Activated CD4-positive, CD25-positive, alpha-beta regulatory T cell treated with anti-CD3 and anti-CD28 coated beads, Interleukin-2, amount 50 U/mL, for 72 hours (primary cell): ENCODE results near the gene ARMC12.
A peak's percentile ranks its signal among the peaks of the same experiment; 100 is the strongest.
"Not testable (repeated sequence)": the region's sequence is repeated elsewhere in the genome, so short reads cannot be mapped to it uniquely, and the experiment has no call there.

Source experiments
- DNase-seq: peaks from one replicate; pipeline ENCODE4 v3.0.0; 2021

Gene ARMC12

GRCh38 chr6:35719404-35719829 is 17.4 kb upstream of the ARMC12 start:
- no peak for DNase-seq

- no peak for DNase-seq
Observed at GRCh38 chr6:35719830-35720733, 16.8 kb upstream of the ARMC12 start.

- no peak for DNase-seq
Observed at GRCh38 chr6:35722121-35722761, 14.6 kb upstream of the ARMC12 start.

- DNase-seq, result no peak
Observed at GRCh38 chr6:35723587-35723986, 13.2 kb upstream of the ARMC12 start.

GRCh38 chr6:35724059-35724458 is 12.8 kb upstream of the ARMC12 start:
- no peak for DNase-seq

GRCh38 chr6:35724471-35724870 is 12.4 kb upstream of the ARMC12 start:
- DNase-seq, result no peak

GRCh38 chr6:35725081-35725708 is 11.6 kb upstream of the ARMC12 start:
- no peak for DNase-seq

- DNase-seq, result no peak
Observed at GRCh38 chr6:35725721-35726438, 11.0 kb upstream of the ARMC12 start.

- no peak for DNase-seq
Observed at GRCh38 chr6:35727231-35727934, 9.4 kb upstream of the ARMC12 start.

GRCh38 chr6:35727935-35728682 is 8.7 kb upstream of the ARMC12 start:
- DNase-seq, result peak; percentile 74

GRCh38 chr6:35728683-35729678 is 7.9 kb upstream of the ARMC12 start:
- no peak for DNase-seq

- no peak for DNase-seq
Observed at GRCh38 chr6:35729722-35730121, 7.1 kb upstream of the ARMC12 start.

- no peak for DNase-seq
Observed at GRCh38 chr6:35730745-35731413, 6.0 kb upstream of the ARMC12 start.

- DNase-seq, result peak; percentile 78
Observed at GRCh38 chr6:35731414-35731735, 5.5 kb upstream of the ARMC12 start.

- DNase-seq, result peak; percentile 91
Observed at GRCh38 chr6:35731736-35732532, 4.9 kb upstream of the ARMC12 start.

GRCh38 chr6:35733633-35734032 is 3.2 kb upstream of the ARMC12 start:
- DNase-seq, result no peak

GRCh38 chr6:35734319-35734718 is 2.5 kb upstream of the ARMC12 start:
- DNase-seq, result not testable (repeated sequence)

GRCh38 chr6:35735452-35735851 is 1.4 kb upstream of the ARMC12 start:
- no peak for DNase-seq
